ENCODE data around the gene NEK7.
"Not testable (repeated sequence)": the region's sequence is repeated elsewhere in the genome, so short reads cannot be mapped to it uniquely, and the experiment has no call there.

NEK7 gene

DNA sequence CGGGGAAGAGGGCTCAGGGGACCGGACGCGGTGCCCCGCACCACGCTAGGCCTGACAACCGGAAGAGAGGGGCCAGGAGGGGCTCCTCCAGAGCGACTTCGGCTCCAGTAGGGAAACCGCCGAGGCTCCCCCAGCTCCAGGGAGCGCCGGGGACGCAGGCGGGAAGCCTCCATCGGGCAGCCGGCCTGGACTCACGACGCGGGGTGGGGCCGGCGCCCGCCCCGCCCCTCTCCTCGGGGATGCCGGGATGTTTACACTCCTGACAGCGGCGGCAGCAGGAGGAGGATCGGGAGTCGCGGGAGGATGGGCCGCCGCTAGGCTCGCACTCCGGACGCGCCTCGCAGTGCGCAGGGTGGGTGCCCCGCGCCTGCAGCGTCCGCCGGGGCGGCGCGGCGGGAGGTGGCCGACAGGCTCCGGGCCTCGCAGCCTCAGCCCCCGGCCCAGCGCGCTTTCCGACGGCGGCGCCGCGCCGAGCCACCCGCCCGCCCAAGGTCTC lies at the start of gene NEK7:
Gene NEK7, plus strand, starts transcription at position 254 of the 496 bp plus-strand sequence. CDS start 75,583 bp downstream, outside the sequence.
- DNase-seq = peak; percentile 43

DNA sequence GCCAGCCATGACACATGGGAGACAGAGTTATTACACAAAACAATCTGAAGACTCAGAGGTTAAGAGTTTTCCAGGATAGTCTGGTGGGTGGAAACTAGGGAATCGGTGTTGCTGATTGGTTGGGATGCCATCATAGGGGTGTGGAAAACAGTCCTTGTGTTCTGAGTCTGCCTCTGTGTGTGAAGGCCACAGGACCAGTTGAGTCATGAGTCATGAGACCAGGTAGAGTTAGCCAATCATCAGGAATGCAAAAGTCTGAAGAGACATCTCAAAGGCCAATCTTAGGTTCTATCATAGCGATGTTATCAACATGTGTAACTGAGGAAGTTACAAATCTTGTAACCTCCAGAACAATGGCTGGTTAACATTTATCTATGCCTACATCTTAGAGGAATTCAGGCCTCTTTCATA lies 49.7 kb upstream of the NEK7 start:
- DNase-seq = no peak

DNA sequence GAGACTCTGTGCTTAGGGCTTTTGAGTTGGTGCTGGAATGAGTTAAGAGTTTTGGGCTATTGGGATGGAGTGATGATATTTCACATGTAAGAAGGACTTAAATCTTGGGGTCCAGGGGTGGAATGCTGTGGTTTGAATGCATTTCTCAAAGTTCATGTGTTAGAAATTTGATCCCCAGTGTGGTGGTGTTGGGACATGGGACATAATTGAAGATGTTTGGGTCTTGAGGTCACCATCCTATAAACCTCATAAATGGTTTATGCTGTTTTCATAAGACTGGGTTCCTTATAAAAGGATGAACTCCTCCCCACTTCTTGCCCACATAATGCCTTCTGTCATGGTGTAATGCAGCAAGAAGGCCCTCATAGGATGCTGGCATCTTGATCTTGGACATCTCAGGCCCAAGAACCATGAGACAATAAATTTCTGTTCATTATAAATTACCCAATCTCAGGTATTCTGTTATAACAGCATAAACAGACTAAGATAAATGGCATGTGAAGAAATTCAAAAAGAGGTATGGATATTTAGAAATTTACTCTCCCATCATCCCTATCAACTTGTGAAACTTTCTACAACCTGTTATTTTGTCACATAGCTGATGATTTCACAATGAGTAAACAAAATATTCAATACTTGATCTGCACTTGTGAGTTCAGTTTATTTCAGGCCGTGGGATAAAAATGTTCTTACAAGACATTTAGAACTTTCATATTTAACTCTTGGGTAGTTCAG lies 48.0 kb upstream of the NEK7 start:
- DNase-seq = no peak

DNA sequence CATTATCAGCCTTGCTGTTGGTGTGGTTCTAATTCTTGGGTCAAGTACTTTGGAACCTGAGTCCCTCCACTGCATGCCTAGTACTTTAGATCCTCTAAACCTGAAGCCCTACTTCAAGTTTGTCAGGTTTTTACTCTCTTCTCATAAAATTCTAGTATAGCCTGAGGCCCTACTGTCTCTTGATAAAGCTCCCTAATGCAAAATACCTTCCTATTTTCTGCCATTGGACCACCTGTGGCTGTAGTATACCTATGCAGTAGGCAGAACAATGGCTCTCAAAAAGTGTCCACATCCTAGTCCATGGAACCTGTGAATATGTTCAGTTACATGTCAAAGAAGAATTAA lies 47.5 kb upstream of the NEK7 start:
- no peak for DNase-seq

DNA sequence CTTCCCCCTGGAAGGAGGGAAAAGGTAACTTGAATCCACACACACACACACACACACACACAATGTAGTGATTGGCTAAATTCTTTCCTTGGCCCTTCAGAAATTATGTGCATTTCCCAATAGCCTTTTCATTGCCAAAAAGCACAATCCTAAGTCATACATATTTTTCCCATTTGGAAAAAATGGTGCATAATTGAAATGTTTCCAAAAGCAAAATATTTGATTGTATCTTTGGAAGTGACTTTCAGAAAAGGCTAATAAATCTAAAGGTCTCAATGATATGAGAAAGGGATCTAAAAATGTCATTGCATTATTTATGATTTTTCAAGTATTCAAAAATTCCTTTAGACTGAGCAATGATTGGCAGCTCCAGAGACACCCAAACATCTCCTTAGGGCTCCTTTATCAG lies 43.5 kb upstream of the NEK7 start:
- no peak for DNase-seq

DNA sequence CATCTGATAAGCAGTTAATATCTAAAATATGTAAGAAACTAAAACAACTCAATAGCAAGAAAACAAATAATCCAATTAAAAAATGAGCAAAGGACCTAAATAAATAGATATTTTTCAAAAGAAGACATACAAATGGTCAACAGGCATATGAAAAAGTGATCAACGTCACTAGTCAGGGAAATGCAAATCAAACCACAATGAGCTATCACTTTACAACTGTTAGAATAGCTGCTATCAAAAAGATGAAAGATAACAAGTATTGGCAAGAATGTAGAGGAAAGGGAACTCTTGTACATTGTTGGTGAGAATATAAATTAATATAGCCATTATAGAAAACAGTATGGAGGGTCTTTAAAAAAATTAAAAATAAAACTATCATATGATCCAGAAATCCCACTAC lies 40.7 kb upstream of the NEK7 start:
- no peak for DNase-seq

DNA sequence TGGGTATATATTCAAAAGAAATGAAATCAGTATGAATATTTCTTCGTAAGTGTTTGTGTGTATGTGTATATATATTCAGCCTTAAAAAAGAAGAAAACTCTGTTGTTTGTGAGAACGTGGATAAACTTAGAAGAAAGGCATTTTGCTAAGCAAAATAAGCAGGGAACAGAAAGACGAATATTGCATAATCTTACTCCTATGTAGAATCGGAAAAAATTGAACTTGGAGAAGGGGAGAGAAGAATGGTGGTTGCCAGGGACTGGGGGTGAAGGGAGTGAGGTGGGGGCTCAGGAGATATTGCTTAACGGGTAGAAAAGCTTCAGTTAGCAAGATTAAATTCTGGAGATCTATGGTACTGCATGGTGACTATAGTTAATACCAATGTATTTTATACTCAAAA lies 40.3 kb upstream of the NEK7 start:
- DNase-seq = no peak

DNA sequence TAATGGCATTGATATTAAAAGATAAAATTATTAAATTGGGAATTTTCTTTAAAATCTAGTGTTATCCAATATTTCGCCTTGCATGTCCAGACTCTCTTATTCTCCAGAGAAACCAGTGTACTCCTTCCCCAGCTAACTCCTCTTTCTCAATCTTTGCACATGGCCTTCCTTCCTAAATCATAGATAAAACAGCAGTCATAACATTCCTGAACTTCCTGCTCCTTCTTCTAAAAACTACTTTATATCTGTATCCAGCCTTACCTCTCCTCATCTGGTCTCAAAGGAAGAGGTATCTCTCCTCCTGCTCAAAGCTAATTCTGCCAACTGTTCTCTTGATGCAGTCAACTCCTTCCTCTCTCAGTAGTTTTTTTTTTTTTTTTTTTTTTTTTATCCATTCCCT lies 39.5 kb upstream of the NEK7 start:
- no peak for DNase-seq

DNA sequence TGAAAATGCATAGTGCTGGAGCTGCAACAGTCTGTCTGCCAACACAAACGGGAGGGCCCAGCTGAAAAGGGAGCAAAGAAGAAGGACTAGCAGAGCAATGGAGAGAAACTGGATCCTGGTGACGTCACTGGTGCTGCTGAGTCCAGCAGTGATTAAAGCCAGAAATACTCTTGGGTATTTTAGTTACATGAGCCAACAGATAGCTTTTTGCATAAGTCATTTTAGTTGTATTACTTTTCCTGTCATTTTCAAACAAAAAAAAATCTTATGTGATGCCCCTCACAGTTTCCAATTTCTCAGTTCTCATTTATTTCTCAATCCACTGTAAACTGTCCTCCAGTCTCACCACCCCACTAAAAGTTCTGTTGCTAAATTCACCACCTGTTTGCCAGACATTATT lies 38.7 kb upstream of the NEK7 start:
- no peak for DNase-seq

DNA sequence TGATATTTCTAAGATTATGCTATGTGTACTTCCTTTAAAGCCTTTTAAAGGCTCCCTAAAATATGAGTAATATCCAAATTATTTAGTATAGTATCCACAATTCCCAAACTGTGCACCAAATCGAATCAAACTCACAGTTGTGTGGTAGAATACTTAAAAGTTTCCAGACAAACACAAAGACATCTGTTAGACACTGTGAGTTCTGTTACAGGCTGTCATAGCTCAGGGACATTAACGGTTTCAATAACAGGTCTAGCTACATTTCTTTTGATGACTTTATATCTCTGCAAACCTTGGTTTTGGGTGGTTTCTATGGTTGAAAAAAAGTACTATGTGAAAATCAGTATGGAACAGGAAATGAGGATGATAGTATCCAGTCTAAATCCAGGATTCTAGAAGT lies 36.9 kb upstream of the NEK7 start:
- no peak for DNase-seq

DNA sequence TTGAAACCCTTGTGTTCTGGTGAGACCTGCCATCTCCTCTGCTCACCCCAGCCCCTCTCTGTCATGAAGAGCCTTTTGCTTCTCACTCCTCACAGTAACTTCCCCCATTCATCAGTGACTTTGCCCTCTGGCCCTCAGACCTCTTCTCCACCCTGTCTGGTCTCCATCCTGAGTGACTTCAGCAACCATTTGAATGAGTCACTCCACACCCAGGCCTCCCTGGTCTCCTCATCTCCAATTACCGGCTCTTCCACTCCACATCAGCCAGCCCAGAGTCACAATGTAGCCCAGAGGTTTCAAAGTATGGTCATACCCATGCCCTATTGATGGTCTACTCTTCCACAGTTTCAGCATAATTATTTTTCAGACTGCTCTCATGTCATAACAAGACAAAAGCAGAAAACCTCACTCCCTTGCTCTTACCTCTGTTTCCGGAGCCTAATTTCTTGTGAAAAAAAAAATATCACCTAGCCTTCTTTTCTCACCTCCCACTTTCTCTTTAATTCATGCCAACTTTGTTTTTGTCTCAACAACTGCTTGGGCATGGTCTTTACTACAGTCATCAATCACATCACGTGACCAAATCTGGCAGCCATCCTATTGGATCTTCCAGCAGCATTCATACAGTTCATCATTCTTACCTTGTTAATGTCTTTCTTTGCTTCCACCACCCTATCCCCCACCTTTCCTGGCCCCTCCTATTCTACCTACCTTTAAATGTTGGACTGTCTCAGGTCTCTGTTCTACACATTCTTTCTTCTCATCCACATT lies 35.6 kb upstream of the NEK7 start:
- no peak for DNase-seq

DNA sequence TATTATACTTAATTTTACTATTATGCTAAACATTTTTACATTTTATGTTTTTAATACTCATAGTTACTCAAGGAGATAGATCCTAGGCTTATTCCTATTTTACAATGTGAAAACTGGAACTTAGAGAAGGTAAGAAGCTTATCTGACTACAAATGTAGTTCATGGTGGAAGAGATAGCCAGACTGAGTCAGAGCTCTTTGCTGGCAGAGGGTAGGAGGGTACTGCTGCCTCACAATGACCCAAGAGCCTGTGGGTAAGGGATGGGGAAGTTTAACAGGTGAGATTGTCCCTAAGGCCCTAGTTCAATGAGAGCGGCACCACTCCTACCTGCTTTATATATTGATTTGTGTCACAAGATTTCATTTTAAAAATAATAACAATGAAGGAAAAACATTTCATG lies 34.1 kb upstream of the NEK7 start:
- no peak for DNase-seq

DNA sequence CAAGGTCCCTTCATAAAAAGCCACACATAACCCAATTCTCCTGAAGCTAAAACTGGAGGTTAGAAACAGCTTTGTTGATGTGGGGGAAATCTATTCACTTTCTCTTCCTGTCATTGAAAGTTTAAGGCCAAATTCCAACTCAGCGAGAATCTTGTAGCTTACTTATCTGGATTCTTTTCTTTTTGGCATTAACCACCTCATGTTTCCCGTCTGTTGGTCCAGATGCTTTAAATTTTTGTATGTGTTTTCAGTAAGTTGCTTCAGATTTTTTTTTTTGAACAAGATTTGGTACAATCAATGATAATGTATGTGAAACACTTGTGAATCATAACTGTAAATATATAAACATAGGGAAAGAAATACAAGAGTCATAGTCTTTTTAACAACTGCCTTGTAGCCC lies 33.7 kb upstream of the NEK7 start:
- no peak for DNase-seq

DNA sequence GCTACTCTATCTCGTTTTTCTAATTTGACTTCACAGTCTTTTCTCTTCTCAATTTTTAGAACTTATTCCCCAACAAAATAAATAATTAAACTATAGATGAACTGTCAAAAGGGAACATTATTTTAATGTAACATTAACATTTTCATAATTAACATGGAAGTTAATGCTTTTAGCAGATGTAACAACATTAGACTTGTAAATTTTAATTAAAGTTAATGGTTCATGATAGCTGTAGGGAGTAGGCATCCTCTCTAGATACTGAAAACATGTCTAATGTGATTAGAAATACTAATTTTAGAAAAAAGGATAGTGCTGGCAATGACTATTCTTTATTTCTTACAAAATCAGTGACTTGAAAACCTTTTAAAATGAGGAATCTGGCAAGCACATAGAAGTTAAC lies 32.1 kb upstream of the NEK7 start:
- no peak for DNase-seq

DNA sequence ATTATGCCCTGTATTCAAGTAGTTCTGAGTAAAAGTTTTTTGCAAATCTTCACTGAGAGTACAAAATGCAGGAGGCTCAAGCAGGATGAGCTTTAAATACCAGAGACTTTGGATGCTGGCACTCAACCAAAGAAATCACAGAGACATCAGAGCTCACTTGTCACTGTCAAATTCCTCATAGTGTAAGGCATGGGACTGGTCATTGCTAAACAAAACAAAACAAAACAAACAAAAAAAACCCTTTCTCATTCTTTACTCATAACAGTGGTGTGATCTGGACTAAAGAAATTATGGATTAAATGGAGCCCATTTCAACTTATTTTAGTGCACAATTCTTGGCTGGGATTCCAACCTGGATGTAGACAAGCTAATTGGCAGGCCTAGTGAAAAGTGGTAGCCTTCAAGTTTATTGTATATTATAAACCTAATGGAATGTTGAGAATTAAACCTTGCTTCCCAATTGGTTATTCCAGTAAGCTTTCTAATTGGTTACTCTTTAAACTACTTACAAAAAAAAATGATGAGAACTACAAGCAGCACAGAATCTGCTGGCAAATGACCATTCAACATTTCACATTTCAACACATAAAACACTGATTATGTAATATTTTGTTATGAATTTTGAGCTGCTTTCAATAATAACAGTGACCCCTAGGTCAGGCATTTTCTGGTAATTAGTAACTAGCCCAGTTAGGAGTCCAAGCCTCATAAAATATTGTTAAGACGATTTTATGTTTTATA lies 30.6 kb upstream of the NEK7 start:
- DNase-seq = no peak

DNA sequence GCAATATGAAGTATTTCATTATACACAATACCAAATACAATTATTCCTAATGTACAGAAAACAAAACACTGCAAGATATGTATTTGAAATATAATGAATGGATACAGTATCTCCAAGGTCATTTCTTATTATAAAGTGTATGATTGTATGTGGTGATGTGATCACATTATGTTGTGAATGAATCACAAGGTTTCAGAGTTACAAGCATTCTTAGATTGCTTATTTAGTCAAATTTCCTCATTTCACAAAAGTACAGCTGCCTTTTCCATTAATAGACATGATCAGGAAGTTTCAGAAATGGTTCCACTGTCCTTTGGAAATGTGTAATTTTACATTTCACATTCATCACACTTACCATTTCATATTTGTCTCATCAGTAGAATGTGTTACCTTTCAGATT lies 28.3 kb upstream of the NEK7 start:
- no peak for DNase-seq

DNA sequence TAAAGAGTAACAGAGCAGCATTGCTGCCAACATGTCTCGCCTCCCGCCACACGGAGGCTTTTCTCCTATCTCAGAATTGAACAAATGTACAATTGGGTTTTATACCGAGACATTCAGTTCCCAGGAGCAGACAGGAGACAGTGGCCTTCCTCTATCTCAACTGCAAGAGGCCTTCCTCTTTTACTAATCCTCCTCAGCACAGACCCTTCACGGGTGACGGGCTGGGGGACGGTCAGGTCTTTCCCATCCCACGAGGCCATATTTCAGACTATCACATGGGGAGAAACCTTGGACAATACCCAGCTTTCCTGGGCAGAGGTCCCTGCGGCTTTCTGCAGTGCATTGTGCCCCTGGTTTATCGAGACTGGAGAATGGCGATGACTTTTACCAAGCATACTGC lies 26.7 kb upstream of the NEK7 start:
- not testable (repeated sequence) for DNase-seq

DNA sequence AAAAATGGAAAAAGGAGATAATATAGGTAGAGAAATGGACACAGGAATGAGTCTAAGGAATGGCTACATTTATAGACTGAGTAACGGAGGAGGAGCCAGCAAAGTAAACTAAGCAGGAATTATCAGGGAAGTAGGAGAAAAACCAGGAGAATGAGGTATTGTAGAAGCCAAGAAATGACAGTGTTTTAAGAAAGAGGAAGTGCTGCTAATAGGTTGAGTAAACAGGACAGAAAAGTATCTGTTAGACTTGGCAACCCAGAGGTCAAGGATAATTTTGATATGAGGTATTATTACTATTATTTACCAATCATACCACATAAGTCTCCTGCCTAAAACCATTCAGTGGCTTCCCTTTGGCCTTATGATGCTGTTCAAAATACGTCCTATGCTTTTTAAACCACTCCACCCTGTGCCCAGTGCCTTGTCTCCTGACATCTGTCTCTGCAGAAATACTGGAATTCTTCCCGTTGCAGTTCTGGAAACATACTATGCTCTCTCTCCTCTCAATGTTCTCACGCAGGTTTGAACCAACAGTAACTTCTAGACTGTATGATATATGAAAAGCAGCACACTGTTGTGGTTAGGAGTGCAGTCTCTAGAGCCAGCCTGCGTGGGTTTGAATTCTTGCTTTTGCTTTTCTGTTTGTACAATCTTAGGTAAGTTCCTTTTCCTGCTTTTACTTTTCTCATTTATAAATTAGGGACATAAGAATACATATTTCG lies 24.6 kb upstream of the NEK7 start:
- DNase-seq = no peak

DNA sequence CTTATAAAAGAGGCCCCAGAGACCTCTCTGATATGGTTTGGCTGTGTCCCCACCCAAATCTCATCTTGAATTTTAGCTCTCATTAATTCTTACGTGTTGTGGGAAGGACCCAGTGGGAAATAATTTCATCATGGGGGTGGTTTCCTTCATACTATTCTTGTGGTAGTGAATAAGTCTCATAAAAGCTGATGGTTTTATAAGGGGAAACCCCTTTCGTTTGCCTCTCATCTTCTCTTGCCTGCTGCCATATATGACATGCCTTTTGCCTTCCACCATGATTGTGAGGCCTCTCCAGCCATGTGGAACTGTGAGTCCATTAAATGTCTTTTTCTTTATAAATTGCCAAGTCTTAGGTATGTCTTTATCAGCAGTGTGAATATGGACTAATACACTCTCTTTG lies 22.5 kb upstream of the NEK7 start:
- no peak for DNase-seq

DNA sequence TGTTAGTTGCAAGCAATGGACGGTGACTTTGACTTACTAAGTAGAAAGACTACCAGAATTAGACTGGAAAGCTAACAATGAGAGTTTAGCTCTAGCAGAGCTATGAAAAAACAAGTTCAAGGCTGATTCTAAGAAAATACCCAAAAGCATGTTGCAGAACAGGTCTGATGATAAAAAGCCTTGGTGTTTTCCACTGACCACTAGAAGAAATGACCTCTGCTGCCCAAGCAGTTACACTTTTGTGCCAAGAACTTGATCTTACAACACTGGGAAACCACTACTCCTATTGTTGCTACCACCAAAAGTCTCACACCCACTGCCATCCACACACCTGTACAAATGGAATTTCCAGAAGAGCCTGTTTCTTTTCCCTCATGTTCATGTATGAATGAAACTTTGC lies 21.4 kb upstream of the NEK7 start:
- no peak for DNase-seq

DNA sequence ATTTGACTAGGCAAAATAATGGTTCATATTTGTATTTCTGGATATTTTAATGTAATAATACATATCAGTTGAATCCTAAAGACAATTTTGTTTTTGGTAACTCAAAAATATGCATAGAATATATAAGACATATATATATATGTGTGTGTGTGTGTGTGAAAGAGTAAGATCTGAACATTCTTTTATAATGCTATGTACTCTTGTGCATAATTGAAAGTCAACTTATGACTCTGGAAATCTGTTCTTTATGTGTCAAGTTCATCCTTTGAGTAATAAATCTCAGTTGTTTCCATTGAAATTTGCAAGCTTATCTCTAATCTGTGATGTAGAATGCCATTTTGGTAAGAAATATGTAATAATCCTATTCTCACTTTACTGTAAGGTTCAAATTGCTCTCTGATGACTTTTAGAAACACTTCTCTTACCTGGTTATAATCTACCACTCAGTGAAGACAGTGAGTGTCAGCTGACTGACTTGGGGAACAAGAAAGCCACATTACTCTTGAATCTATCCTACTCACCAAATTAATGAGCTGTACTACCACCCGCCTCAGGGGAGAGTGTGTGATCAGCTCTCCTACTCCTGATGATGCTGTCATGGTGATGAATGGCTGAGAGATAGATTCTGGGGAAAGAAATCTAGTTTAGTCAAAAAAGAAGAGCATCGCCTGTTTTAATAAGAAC lies 15.0 kb upstream of the NEK7 start:
- DNase-seq = no peak

DNA sequence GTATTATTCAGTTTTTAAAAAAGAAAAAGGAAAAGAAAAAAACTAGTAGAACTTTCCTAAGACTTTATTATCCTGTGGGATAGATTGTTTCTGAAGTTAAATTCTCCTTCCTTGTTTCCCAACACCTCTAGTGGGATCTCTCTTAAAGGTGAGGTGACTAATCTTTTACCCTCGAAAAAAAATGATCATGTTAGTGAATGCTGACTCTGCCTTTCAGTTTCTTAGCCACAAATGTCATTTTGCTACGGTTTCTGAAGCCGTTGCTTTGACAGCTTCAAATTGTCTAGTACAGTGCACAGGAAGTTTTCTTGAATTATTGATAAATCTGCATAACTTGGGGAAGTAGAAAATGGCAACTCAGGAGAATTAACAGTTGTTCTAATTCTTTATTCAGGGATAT lies 13.0 kb upstream of the NEK7 start:
- DNase-seq = no peak

DNA sequence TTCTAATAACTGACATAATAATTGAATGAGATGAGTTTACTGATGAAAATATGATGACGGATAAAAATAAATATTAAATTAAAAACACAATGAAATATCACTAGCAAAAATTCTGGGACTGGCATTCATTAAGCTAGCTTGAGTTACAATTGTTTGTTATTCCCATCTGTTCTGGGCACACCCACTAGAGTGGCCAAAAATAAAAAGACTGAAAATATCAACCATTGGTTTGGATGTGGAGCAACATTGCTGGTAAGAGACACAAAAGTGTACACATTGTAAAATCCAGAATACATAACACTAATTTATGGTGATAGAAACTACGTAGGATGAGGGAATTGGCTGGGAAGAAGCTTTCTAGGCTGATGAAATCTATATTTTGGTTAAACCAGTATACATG lies 9.6 kb upstream of the NEK7 start:
- DNase-seq = no peak

All from GOT3 (cell line).